SHP77 (cell line): ENCODE results near the gene SETD1B.
A peak's percentile ranks its signal among the peaks of the same experiment; 100 is the strongest.
"Not testable (repeated sequence)": the region's sequence is repeated elsewhere in the genome, so short reads cannot be mapped to it uniquely, and the experiment has no call there.

Experiments
- DNase-seq, 2 experiments: peaks; one replicate each; lab custom pipeline; 2025; lab: John Stamatoyannopoulos, UW

Gene SETD1B

GRCh38 chr12:121857322-121858246 lies 53.8 kb downstream of the SETD1B start:
- no peak for DNase-seq

GRCh38 chr12:121858318-121858661 lies 54.5 kb downstream of the SETD1B start:
- DNase-seq, result no peak

DNA sequence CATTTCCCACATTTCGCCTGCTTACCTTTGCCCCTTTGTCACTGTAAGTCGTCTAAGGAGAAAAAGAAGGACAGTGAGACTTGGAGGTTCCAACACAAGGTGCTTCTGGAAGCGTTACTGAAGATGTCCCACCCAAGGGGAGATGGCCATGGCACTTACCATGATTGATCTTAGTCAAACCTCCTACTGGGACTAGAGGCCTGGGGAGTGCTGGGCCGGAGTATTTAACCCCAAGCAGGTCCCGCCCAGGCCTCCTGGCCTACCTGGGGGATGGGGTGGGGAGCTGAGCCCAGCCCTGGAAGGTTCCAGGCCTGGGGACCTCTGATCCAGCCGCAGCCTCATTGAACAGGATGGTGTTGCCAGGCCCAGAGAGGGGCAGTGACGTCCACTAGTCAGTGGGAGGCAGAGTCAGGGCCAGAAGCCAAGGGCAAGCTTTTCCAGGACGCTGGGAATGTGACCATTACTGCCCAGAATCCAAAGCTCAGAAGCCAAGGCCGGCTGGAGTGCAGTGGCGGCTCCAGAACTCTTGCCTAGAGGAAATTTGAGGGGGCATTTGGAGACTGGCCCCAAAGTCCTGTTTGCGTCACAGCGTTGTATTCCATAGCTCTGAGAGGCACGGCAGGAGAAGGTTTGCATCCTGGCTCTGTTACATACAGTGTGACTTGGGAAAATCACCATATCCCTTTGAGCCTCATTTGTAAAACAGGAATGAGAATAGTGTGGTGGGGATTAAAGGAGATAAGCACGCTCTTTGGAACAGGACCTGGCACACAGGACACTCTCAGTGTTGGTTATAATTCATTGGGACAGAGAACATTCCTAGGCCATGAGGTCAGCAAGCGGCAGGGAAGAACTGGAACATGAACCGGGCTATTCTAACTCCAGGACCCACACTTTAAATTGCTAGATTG lies 55.1 kb downstream of the SETD1B start, which contains the start of gene HPD:
Gene HPD (minus strand): TSS at position 198 of the 911 bp plus-strand sequence. CDS start 36 bp downstream, at position 162.
- no peak for DNase-seq

DNA sequence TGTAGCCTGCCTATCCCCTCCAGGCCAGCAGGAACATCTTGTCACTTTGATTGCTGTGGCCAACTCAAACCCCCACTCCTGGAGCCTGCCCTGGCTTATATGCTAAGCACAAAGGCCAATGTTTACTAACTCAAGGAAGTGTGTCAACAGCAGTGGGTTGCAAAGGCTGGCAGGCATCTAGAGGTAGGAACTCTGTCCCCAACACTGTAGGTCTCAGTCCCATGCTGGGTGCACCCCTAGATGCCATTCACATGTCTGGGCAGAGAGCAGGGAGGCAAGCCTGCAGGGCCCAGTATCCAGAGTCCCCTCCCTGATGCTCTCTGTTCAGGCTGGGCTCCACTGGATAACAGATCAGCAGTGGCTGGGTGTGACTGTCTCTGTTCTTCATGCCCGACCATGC lies 56.4 kb downstream of the SETD1B start:
- no peak for DNase-seq

- DNase-seq, result not testable (repeated sequence)
Observed at GRCh38 chr12:121860699-121861098, 56.9 kb downstream of the SETD1B start.

- no peak for DNase-seq
Observed at GRCh38 chr12:121861636-121862254, 57.9 kb downstream of the SETD1B start.

DNA sequence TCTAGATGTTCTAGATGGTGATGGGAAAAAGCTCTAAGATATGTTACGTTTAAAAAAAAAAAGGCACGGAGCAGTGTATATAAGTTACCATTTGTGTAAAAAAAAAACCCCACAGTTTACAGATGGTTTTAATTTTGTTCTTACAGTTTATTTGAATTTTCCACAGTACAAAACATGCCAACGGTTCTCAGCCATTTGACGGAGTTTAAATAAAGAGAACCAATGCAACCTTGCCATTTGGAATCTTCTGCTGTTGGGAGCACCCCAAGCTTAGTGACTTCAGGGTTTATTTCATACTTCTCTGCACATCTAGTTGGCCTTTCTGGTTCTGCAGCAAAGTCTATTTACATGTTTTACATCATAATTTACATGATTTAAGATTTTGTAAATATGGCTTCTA lies 62.5 kb downstream of the SETD1B start:
- DNase-seq, result no peak

DNA sequence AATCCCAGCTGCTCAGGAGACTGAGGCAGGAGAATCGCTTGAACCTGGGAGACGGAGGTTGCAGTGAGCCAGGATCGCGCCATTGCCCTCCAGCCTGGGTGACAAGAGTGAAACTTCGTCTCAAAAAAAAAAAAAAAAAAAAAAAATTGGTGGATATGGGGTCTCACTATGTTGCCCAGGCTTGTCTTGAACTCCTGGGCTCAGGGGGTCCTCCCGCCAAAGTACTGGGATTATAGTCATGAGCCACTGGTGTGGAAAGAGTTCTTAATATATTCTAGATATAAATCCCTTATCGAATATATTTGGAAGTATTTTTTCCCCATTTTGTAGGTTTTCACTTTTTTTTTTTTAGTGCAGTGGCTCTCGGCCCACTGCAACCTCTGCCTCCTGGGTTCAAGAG lies 65.4 kb downstream of the SETD1B start:
- DNase-seq, result not testable (repeated sequence)

DNA sequence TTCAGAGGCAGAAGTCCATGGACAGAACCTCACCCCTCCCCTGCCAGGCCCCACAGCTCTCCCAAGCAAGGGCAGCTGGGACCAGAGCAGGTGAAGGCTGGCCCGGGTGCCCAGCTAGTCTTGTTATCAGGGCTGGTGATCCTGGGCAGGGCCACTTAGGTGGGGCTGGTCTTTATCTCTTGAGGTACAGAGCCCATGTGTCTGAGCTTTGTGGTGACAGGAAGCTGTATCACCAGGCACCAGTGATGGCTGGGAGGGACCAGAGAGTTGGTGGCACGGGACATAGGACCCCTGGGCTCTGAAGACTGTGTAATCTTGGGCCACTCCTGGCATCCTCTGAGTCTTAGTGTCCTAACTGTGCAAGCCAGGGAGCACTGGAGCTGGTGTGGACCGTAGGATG lies 67.7 kb downstream of the SETD1B start:
- no peak for DNase-seq

- DNase-seq, result peak; percentile 63 to 75
Observed at GRCh38 chr12:121872546-121873215, 68.9 kb downstream of the SETD1B start.

DNA sequence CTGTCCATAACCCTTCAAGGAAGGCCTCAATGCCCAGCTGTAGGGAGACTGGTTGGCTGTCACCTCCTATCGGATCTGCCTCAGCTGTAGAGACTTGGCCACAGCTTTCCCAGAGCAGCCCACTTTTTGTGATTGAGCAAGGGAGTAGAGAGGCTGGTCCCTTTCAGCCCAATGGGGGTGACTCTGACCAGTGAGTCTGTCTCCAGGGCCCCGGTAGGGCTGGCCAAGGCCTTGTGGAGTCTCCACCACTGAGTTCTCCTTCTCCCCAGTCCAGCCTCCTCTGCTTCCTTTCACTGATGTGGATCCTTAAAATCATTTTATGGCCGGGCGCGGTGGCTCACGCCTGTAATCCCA lies 69.4 kb downstream of the SETD1B start:
- no peak for DNase-seq

- DNase-seq, result no peak
Observed at GRCh38 chr12:121874071-121874470, 70.3 kb downstream of the SETD1B start.

- DNase-seq, result no peak
Observed at GRCh38 chr12:121875582-121875981, 71.8 kb downstream of the SETD1B start.

DNA sequence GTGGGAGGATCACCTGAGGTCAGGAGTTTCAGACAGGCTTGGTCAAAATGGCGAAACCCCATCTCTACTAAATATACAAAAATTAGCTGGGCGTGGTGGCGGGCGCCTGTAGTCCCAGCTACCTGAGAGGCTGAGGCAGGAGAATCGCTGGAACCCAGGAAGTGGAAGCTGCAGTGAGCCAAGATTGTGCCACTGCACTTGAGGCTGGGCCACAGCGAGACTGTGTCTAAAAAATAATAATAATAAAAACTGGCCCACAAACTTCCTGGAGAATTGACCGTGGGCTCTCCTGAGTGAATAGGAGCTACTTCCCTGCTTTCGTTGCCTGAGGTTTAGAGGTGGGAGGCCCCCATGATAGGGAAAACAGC lies 72.3 kb downstream of the SETD1B start:
- DNase-seq, result not testable (repeated sequence)
